Caco-2 (cell line): ENCODE measurements around the gene ENAH. TPM values are rescaled to one million over a fixed set of nuclear protein-coding genes. Genes with fewer than 3 reads are reported as not detected.

Experiments used
- BruUV-seq: library from RNA; stranded (reverse); fragments of 400-500 nt; replicated peaks from 2 replicates; lab custom pipeline; 2021; lab: Mats Ljungman, UMichigan
- CTCF ChIA-PET: fragments of 300-600 bp; sonication (Branson Sonifier 250); formaldehyde crosslinking; loops from one replicate; lab custom pipeline; 2022; ENCODE audit warnings: antibody characterized with exemption; lab: Charles Lee
- POLR2A ChIA-PET: fragments of 300-600 bp; sonication (Branson Sonifier 250); formaldehyde crosslinking; loops from one replicate; lab custom pipeline; 2022; ENCODE audit warnings: antibody characterized with exemption; lab: Charles Lee
- DNase-seq, 2 experiments: peaks; one replicate each; pipeline versions ENCODE4 v3.0.0 to v3.0.0-alpha.2; 2020 to 2022
- H3K27me3 ChIP-seq: replicated peaks from 2 replicates; pipeline ENCODE4 v1.6.0; 2011; ENCODE audit warnings: low read length; ENCODE audit not compliant: control insufficient read depth, insufficient read depth
- H3K36me3 ChIP-seq: 2 replicates; pipeline ENCODE4 v1.5.1; 2011; ENCODE audit warnings: low read length; ENCODE audit not compliant: control insufficient read depth, insufficient read depth
- H3K4me1 ChIP-seq: fragments of 250-450 bp; sonication (Bioruptor Pico); 2 replicates; pipeline ENCODE4 v1.5.1; 2020; ENCODE audit warnings: mild to moderate bottlenecking
- H3K4me3 ChIP-seq: 2 replicates; pipeline ENCODE4 v1.5.1; 2011; ENCODE audit warnings: low read depth, mild to moderate bottlenecking, control low read depth, low read length
- H3K9me3 ChIP-seq: fragments of 250-450 bp; sonication (Bioruptor Pico); 2 replicates; pipeline ENCODE4 v1.5.1; 2020; ENCODE audit warnings: mild to moderate bottlenecking, moderate library complexity
- H3K27ac Mint-ChIP-seq: one replicate; pipeline ENCODE4 v1.8.0; 2022; ENCODE audit warnings: mixed read lengths; ENCODE audit not compliant: unreplicated experiment
- H3K27me3 Mint-ChIP-seq: one replicate; pipeline ENCODE4 v1.8.0; 2022; ENCODE audit warnings: mixed read lengths; ENCODE audit not compliant: insufficient read depth, unreplicated experiment
- H3K36me3 Mint-ChIP-seq: one replicate; pipeline ENCODE4 v1.8.0; 2022; ENCODE audit warnings: mild to moderate bottlenecking, mixed read lengths; ENCODE audit not compliant: insufficient read depth, unreplicated experiment
- H3K4me1 Mint-ChIP-seq: one replicate; pipeline ENCODE4 v1.8.0; 2022; ENCODE audit warnings: low read depth, mixed read lengths; ENCODE audit not compliant: unreplicated experiment
- H3K4me3 Mint-ChIP-seq: one replicate; pipeline ENCODE4 v1.8.0; 2022; ENCODE audit warnings: mild to moderate bottlenecking, moderate library complexity, mixed read lengths; ENCODE audit not compliant: unreplicated experiment
- H3K9me3 Mint-ChIP-seq: one replicate; pipeline ENCODE4 v1.8.0; 2022; ENCODE audit warnings: mixed read lengths; ENCODE audit not compliant: unreplicated experiment
- intact Hi-C: fragments of 100-400 bp; cut with micrococcal nuclease; formaldehyde crosslinking; loops from one replicate; pipeline ENCODE4 v1.10.0; 2022; ENCODE audit not compliant: unreplicated experiment
- total RNA-seq: library from RNA; stranded (reverse); gene quantifications from 2 replicates; pipeline ENCODE4 v1.2.3, GENCODE V29; 2022
- TF ChIP-seq, protein P1 (sequence below), 2 experiments: fragments of 200-600 bp in 1 of 2; IDR thresholded peaks; 1 replicate in 1 of 2; 2 replicates in 1 of 2; pipeline versions ENCODE4 v1.5.1 to v1.8.0; 2011 to 2022; ENCODE audit warnings: antibody characterized with exemption in 1 of 2, control low read depth in 1 of 2, inconsistent platforms in 1 of 2, low read depth in 1 of 2, low read length in 1 of 2, mild to moderate bottlenecking in 1 of 2, moderate library complexity in 1 of 2; ENCODE audit not compliant: insufficient read depth in 1 of 2, severe bottlenecking in 1 of 2, unreplicated experiment in 1 of 2

Gene ENAH
- total RNA-seq, 1 experiment from 2014 or later: 78.0 TPM

DNA sequence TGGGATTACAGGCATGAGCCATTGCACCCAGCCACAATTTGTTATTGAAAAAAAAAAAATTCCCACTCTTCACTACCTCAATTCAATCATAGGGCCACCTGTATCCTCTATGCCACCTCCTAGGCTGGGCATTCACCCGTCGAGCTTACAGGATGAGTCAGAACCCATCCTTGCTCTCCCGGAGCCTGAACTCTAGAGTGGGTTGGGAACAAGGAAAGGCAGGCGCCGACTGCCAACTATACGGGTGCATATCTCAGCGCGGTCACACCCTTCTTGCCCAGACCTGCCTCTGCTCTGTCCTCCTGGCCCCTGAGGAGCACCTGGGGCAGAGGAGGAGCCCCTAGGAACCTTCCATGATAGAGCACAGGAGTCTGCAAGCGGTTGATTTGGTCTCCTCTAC is 203.7 kb downstream of the ENAH start:
- no TSS peak for BruUV-seq
- Mint-ChIP-seq H3K9me3 (no peaks in the 10 kb centered on the region), H3K27me3 (no peaks in the 10 kb centered on the region), H3K4me1 (peaks cover 16% of the 10 kb centered on the region), H3K4me3 (no peak overlapping the region), H3K36me3 (no peaks in the 10 kb centered on the region), H3K27ac (no peak overlapping the region)
- no peak overlapping the region for H3K4me3 ChIP-seq
- peak in 1 of 2 experiments; percentile 13 for DNase-seq
- H3K36me3 ChIP-seq: no peaks in the 10 kb centered on the region
- CTCF ChIA-PET: interaction anchor here (0.7 kb wide), 1 partner anchor 94 kb away, joined by 4 read pairs; no protein-coding TSS in a partner anchor
- H3K27me3 ChIP-seq: no peaks in the 10 kb centered on the region
- peaks cover 6% of the 10 kb centered on the region for H3K4me1 ChIP-seq
- intact Hi-C loops: no loop called here
- TF ChIP-seq, protein P1, sequence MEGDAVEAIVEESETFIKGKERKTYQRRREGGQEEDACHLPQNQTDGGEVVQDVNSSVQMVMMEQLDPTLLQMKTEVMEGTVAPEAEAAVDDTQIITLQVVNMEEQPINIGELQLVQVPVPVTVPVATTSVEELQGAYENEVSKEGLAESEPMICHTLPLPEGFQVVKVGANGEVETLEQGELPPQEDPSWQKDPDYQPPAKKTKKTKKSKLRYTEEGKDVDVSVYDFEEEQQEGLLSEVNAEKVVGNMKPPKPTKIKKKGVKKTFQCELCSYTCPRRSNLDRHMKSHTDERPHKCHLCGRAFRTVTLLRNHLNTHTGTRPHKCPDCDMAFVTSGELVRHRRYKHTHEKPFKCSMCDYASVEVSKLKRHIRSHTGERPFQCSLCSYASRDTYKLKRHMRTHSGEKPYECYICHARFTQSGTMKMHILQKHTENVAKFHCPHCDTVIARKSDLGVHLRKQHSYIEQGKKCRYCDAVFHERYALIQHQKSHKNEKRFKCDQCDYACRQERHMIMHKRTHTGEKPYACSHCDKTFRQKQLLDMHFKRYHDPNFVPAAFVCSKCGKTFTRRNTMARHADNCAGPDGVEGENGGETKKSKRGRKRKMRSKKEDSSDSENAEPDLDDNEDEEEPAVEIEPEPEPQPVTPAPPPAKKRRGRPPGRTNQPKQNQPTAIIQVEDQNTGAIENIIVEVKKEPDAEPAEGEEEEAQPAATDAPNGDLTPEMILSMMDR (IDR thresholded peaks at IDR 0.05; ENCODE audit: insufficient read depth in 1 of 2, low read depth in 1 of 2, low read length in 1 of 2, severe bottlenecking in 1 of 2, unreplicated experiment in 1 of 2): no peak
- no peaks in the 10 kb centered on the region for H3K9me3 ChIP-seq
- POLR2A ChIA-PET: no interaction called here

DNA sequence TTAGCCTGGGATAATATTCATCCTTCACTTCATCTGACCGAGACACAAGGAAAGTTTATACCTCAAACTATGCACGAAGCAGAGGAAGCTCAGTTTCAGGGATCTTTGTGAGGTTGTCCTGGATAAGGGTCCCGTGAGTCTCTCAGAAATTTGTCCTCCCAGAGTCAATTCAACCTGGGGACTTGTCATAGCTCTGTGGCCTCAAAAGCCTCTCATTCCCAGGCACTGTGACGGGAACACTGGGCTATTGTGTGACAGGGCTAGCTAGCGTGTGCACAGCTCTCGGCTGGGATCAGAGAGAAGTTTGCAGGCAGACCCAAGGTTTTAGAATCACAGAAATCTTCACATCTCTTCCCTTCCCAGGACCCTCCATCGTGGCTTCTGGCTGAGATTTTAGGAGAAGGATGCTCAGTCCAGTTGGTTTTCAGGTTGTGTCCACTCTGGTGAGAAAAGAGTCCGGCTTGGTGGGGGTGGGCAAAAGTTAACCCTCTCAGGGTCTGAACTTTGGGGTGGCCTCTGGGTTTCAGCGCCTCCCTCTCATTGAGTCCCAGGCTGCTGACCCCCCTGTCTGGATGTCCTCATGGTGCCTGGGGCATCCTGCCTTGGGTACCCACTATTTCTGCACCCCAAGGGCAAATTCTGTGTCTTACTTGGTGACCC is 204.6 kb downstream of the ENAH start:
- no peak overlapping the region for H3K27ac Mint-ChIP-seq
- POLR2A ChIA-PET: no interaction called here

DNA sequence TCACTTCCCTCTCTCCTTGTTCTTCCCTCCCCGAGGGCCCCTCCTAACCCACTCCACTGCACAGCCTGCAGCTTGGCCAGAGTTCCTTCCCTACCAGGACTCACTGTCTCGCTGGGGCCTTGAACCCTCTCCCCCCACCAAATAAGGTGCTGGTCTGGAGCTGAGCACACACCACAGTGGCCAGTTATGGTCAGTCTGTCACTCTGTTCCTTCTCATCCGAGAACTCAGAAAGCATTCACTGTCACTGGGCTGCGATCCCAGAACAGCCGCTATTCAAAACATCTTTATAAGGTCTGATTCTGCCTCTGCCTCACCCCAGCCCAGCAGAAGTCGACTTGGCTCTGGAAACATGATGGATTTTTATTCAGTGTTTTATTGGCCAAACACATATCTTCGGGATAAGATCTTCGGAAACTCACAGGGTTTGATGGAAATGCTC is 205.3 kb downstream of the ENAH start:
- DNase-seq: no peak
- no peak overlapping the region for H3K27ac Mint-ChIP-seq
- TF ChIP-seq, protein P1 (IDR thresholded peaks at IDR 0.05; ENCODE audit: insufficient read depth in 1 of 2, low read depth in 1 of 2, low read length in 1 of 2, severe bottlenecking in 1 of 2, unreplicated experiment in 1 of 2): no peak
- no TSS peak for BruUV-seq
- Histone ChIP-seq H3K27me3 (no peaks in the 10 kb centered on the region), H3K4me3 (no peak overlapping the region), H3K9me3 (no peaks in the 10 kb centered on the region), H3K4me1 (peaks cover 6% of the 10 kb centered on the region), H3K36me3 (no peaks in the 10 kb centered on the region)
- no peaks in the 10 kb centered on the region for H3K36me3 Mint-ChIP-seq
- H3K9me3 Mint-ChIP-seq: no peaks in the 10 kb centered on the region
- peak overlapping the region; percentile 10 for H3K4me3 Mint-ChIP-seq
- intact Hi-C loops: no loop called here
- peaks cover 11% of the 10 kb centered on the region for H3K4me1 Mint-ChIP-seq
- no peaks in the 10 kb centered on the region for H3K27me3 Mint-ChIP-seq
- POLR2A ChIA-PET: no interaction called here
- CTCF ChIA-PET: no interaction called here

More for the DNA sequence above, 204.6 kb downstream of the ENAH start:
- no peaks in the 10 kb centered on the region for H3K27me3 ChIP-seq
- Mint-ChIP-seq H3K9me3 (no peaks in the 10 kb centered on the region), H3K4me1 (peaks cover 11% of the 10 kb centered on the region), H3K4me3 (no peak overlapping the region), H3K27me3 (no peaks in the 10 kb centered on the region), H3K36me3 (no peaks in the 10 kb centered on the region)
- CTCF ChIA-PET: no interaction called here
- TF ChIP-seq, protein P1 (IDR thresholded peaks at IDR 0.05; ENCODE audit: insufficient read depth in 1 of 2, low read depth in 1 of 2, low read length in 1 of 2, severe bottlenecking in 1 of 2, unreplicated experiment in 1 of 2): no peak
- intact Hi-C loops: no loop called here
- H3K4me3 ChIP-seq: no peak overlapping the region
- H3K36me3 ChIP-seq: no peaks in the 10 kb centered on the region
- H3K9me3 ChIP-seq: no peaks in the 10 kb centered on the region
- peaks cover 6% of the 10 kb centered on the region for H3K4me1 ChIP-seq
- no peak for DNase-seq
- BruUV-seq: no TSS peak
